Activated CD8-positive, alpha-beta memory T cell treated with anti-CD3 and anti-CD28 coated beads, Interleukin-2, amount 10 ng/mL, durations not matched to agents 7 days and 5 days (primary cell): ENCODE results near the gene ING3. TPM values are rescaled to one million over a fixed set of nuclear protein-coding genes. Genes with fewer than 3 reads are reported as not detected.

Experiments
- ATAC-seq: fragments of 150-1000 bp; cut with Tn5 transposase; one replicate; pipeline ENCODE4 v1.10.0; 2021; ENCODE audit warnings: moderate library complexity
- CTCF ChIA-PET: fragments of 350-600 bp; sonication (Branson Sonifier 250); formaldehyde crosslinking; loops from one replicate; lab custom pipeline; 2021; ENCODE audit warnings: antibody characterized with exemption; lab: Charles Lee
- DNase-seq: peaks from one replicate; pipeline ENCODE4 v3.0.0-alpha.2; 2020
- H3K27ac Mint-ChIP-seq: one replicate; pipeline ENCODE4 v1.8.0; 2021; ENCODE audit warnings: mild to moderate bottlenecking, mixed read lengths
- H3K27me3 Mint-ChIP-seq: one replicate; pipeline ENCODE4 v1.8.0; 2021; ENCODE audit warnings: mixed read lengths
- H3K36me3 Mint-ChIP-seq: one replicate; pipeline ENCODE4 v1.8.0; 2021; ENCODE audit warnings: mild to moderate bottlenecking, mixed read lengths
- H3K4me1 Mint-ChIP-seq: one replicate; pipeline ENCODE4 v1.8.0; 2021; ENCODE audit warnings: mixed read lengths
- H3K4me3 Mint-ChIP-seq: one replicate; pipeline ENCODE4 v1.8.0; 2021; ENCODE audit warnings: mild to moderate bottlenecking, moderate library complexity, mixed read lengths
- H3K9me3 Mint-ChIP-seq: one replicate; pipeline ENCODE4 v1.8.0; 2022; ENCODE audit warnings: low read depth, mixed read lengths
- total RNA-seq, 2 experiments: library from RNA; stranded (reverse); gene quantifications; one replicate each; pipeline ENCODE4 v1.2.3, GENCODE V29; 2021

The ING3 gene
- total RNA-seq, 2 experiments from 2014 or later, result 23.3 to 28.2 TPM

GRCh38 chr7:120985839-120986238, 35.3 kb downstream of the ING3 start:
- peaks cover 39% of the 10 kb centered on the region for H3K27me3 Mint-ChIP-seq

GRCh38 chr7:120986650-120987049, 36.1 kb downstream of the ING3 start:
- CTCF ChIA-PET, result interaction anchor here (0.6 to 5.5 kb wide), 19 partner anchors 8 to 1008 kb away, joined by 3 to 43 read pairs (median 4); partner anchors contain the start of gene ING3
- no peak overlapping the region for H3K4me3 Mint-ChIP-seq
- DNase-seq, result no peak
- peaks cover 3% of the 10 kb centered on the region for H3K36me3 Mint-ChIP-seq
- H3K27me3 Mint-ChIP-seq, result peaks cover 44% of the 10 kb centered on the region
- no peak for ATAC-seq
- no peak overlapping the region for H3K27ac Mint-ChIP-seq
- H3K9me3 Mint-ChIP-seq, result no peaks in the 10 kb centered on the region
- H3K4me1 Mint-ChIP-seq, result peaks cover 32% of the 10 kb centered on the region

More at GRCh38 chr7:120985839-120986238, 35.3 kb downstream of the ING3 start:
- Mint-ChIP-seq H3K9me3 (no peaks in the 10 kb centered on the region), H3K36me3 (peaks cover 3% of the 10 kb centered on the region), H3K27ac (no peak overlapping the region), H3K4me3 (no peak overlapping the region), H3K4me1 (peaks cover 37% of the 10 kb centered on the region)
- no peak for ATAC-seq
- DNase-seq, result no peak
- CTCF ChIA-PET, result interaction anchor here (1.4 to 5.5 kb wide), 5 partner anchors 31 to 122 kb away, joined by 3 to 43 read pairs (median 5); partner anchors contain the start of gene ING3

- Mint-ChIP-seq H3K27me3 (peaks cover 47% of the 10 kb centered on the region), H3K4me3 (no peak overlapping the region), H3K4me1 (peaks cover 26% of the 10 kb centered on the region), H3K36me3 (peaks cover 3% of the 10 kb centered on the region), H3K9me3 (no peaks in the 10 kb centered on the region), H3K27ac (no peak overlapping the region)
- DNase-seq (no peak), ATAC-seq (no peak)
- CTCF ChIA-PET, result interaction anchor here (0.6 to 5.5 kb wide), 23 partner anchors 9 to 1007 kb away, joined by 3 to 43 read pairs (median 4); partner anchors contain the start of gene ING3
Measured at GRCh38 chr7:120987280-120987679, 36.7 kb downstream of the ING3 start.

- peaks cover 50% of the 10 kb centered on the region for H3K27me3 Mint-ChIP-seq
- H3K36me3 Mint-ChIP-seq, result peaks cover 3% of the 10 kb centered on the region
- H3K4me3 Mint-ChIP-seq, result peak overlapping the region; percentile 73
- ATAC-seq (peak; percentile 95), DNase-seq (peak; percentile 92)
- peaks cover 21% of the 10 kb centered on the region for H3K4me1 Mint-ChIP-seq
- CTCF ChIA-PET, result interaction anchor here (1.0 to 5.5 kb wide), 25 partner anchors 9 to 1007 kb away, joined by 3 to 43 read pairs (median 4); partner anchors contain the start of gene ING3
- H3K27ac Mint-ChIP-seq, result no peak overlapping the region
- no peaks in the 10 kb centered on the region for H3K9me3 Mint-ChIP-seq
Measured at GRCh38 chr7:120987683-120988590, 37.4 kb downstream of the ING3 start.

- peak; percentile 52 for DNase-seq
- CTCF ChIA-PET, result interaction anchor here (1.1 to 5.5 kb wide), 12 partner anchors 13 to 1006 kb away, joined by 3 to 43 read pairs (median 4); partner anchors contain the start of gene ING3
- no peak within 1 kb of the TSS for H3K27ac Mint-ChIP-seq
- peaks cover 21% of the 10 kb centered on the region for H3K4me1 Mint-ChIP-seq
- peak within 1 kb of the TSS; percentile 73 for H3K4me3 Mint-ChIP-seq
- peaks cover 50% of the 10 kb centered on the region for H3K27me3 Mint-ChIP-seq
- peaks cover 3% of the 10 kb centered on the region for H3K36me3 Mint-ChIP-seq
- ATAC-seq, result peak; percentile 78
- no peaks in the 10 kb centered on the region for H3K9me3 Mint-ChIP-seq
Measured at GRCh38 chr7:120988591-120989256, 38.1 kb downstream of the ING3 start, which contains the start of gene CPED1. TSS of gene CPED1 (plus strand) at chr7:120988711. CDS start at chr7:120989622, 911 bp downstream.

- DNase-seq, result no peak
- Mint-ChIP-seq H3K4me1 (peaks cover 21% of the 10 kb centered on the region), H3K9me3 (no peaks in the 10 kb centered on the region), H3K36me3 (peaks cover 3% of the 10 kb centered on the region), H3K27ac (no peak overlapping the region), H3K27me3 (peaks cover 50% of the 10 kb centered on the region), H3K4me3 (peak overlapping the region; percentile 73)
- ATAC-seq, result no peak
- CTCF ChIA-PET, result interaction anchor here (0.9 to 5.5 kb wide), 5 partner anchors 11 to 118 kb away, joined by 3 to 43 read pairs (median 6); partner anchors contain the start of gene ING3
Measured at GRCh38 chr7:120989257-120990220, 39.0 kb downstream of the ING3 start.

GRCh38 chr7:120990468-120991118, 40.0 kb downstream of the ING3 start:
- ATAC-seq, result no peak
- no peaks in the 10 kb centered on the region for H3K9me3 Mint-ChIP-seq
- peaks cover 56% of the 10 kb centered on the region for H3K27me3 Mint-ChIP-seq
- H3K27ac Mint-ChIP-seq, result no peak overlapping the region
- no peak overlapping the region for H3K4me3 Mint-ChIP-seq
- CTCF ChIA-PET, result interaction anchor here (2.0 to 4.8 kb wide), 2 partner anchors 12 to 117 kb away, joined by 4 to 35 read pairs; no protein-coding TSS in a partner anchor
- no peak for DNase-seq
- peaks cover 3% of the 10 kb centered on the region for H3K36me3 Mint-ChIP-seq
- peaks cover 21% of the 10 kb centered on the region for H3K4me1 Mint-ChIP-seq

GRCh38 chr7:120991161-120991560, 40.6 kb downstream of the ING3 start:
- H3K4me1 Mint-ChIP-seq, result peaks cover 21% of the 10 kb centered on the region
- H3K9me3 Mint-ChIP-seq, result no peaks in the 10 kb centered on the region
- peaks cover 3% of the 10 kb centered on the region for H3K36me3 Mint-ChIP-seq
- DNase-seq (no peak), ATAC-seq (no peak)
- H3K27me3 Mint-ChIP-seq, result peaks cover 57% of the 10 kb centered on the region
- CTCF ChIA-PET, result no interaction called here
- no peak overlapping the region for H3K27ac Mint-ChIP-seq
- H3K4me3 Mint-ChIP-seq, result no peak overlapping the region

- no peak overlapping the region for H3K27ac Mint-ChIP-seq
- H3K9me3 Mint-ChIP-seq, result no peaks in the 10 kb centered on the region
- H3K4me3 Mint-ChIP-seq, result no peak overlapping the region
- CTCF ChIA-PET, result interaction anchor here (1.1 kb wide), 1 partner anchor 24 kb away, joined by 3 read pairs; no protein-coding TSS in a partner anchor
- H3K27me3 Mint-ChIP-seq, result peaks cover 56% of the 10 kb centered on the region
- DNase-seq (no peak), ATAC-seq (no peak)
- peaks cover 3% of the 10 kb centered on the region for H3K36me3 Mint-ChIP-seq
- H3K4me1 Mint-ChIP-seq, result peaks cover 24% of the 10 kb centered on the region
Measured at GRCh38 chr7:120991581-120991980, 41.0 kb downstream of the ING3 start.

- Mint-ChIP-seq H3K4me1 (peaks cover 28% of the 10 kb centered on the region), H3K36me3 (peaks cover 3% of the 10 kb centered on the region), H3K27me3 (peaks cover 56% of the 10 kb centered on the region), H3K4me3 (no peak overlapping the region), H3K27ac (no peak overlapping the region), H3K9me3 (no peaks in the 10 kb centered on the region)
- ATAC-seq, result no peak
- no peak for DNase-seq
- CTCF ChIA-PET, result interaction anchor here (1.1 kb wide), 1 partner anchor 23 kb away, joined by 3 read pairs; no protein-coding TSS in a partner anchor
Measured at GRCh38 chr7:120992272-120992964, 41.8 kb downstream of the ING3 start.

- no peaks in the 10 kb centered on the region for H3K9me3 Mint-ChIP-seq
- peaks cover 52% of the 10 kb centered on the region for H3K27me3 Mint-ChIP-seq
- ATAC-seq (no peak), DNase-seq (no peak)
- no peak overlapping the region for H3K27ac Mint-ChIP-seq
- H3K4me3 Mint-ChIP-seq, result no peak overlapping the region
- CTCF ChIA-PET, result no interaction called here
- peaks cover 3% of the 10 kb centered on the region for H3K36me3 Mint-ChIP-seq
- peaks cover 24% of the 10 kb centered on the region for H3K4me1 Mint-ChIP-seq
Measured at GRCh38 chr7:120992965-120993494, 42.5 kb downstream of the ING3 start.
